Right cardiac atrium (tissue), 5 donors: ENCODE results near the gene LRP8. TPM values are rescaled to one million over a fixed set of nuclear protein-coding genes. Genes with fewer than 3 reads are reported as not detected.

Source experiments
- ATAC-seq, 2 donors: fragments of 200-7000 bp; cut with Tn5 transposase; one replicate each; pipeline versions ENCODE4 v1.8.0 to v1.9.1; 2020; ENCODE audit warnings: moderate library complexity in 2 of 2, mild to moderate bottlenecking in 1 of 2
- DNase-seq, 3 donors: peaks; one replicate each; pipeline ENCODE4 v3.0.0-alpha.2; 2020
- H3K27ac ChIP-seq: one replicate; pipeline ENCODE4 v1.5.1; 2013; ENCODE audit warnings: mild to moderate bottlenecking, low read length, control low read depth, moderate library complexity
- H3K27me3 ChIP-seq: one replicate; pipeline ENCODE4 v1.6.1; 2013; ENCODE audit not compliant: control insufficient read depth, insufficient read depth
- H3K4me1 ChIP-seq: one replicate; pipeline ENCODE4 v1.6.1; 2013; ENCODE audit warnings: low read length; ENCODE audit not compliant: control insufficient read depth, insufficient read depth
- H3K4me3 ChIP-seq: one replicate; pipeline ENCODE4 v1.5.1; 2013; ENCODE audit warnings: low read length, control low read depth
- H3K9me3 ChIP-seq: one replicate; pipeline ENCODE4 v1.6.1; 2013; ENCODE audit warnings: low read length; ENCODE audit not compliant: control insufficient read depth
- WGBS: extraction: QIAGEN DNeasy Blood & Tissue Kit; methylation state at CpG from one replicate; pipeline ENCODE4 v1.1.7; 2013; 5-methylcytosine and 5-hydroxymethylcytosine counted together
- intact Hi-C, 4 donors: fragments of 100-400 bp; cut with DNase I; formaldehyde crosslinking; loops; one replicate each; pipeline versions ENCODE4 v1.11.0 to v1.14.0; 2022 to 2023
- polyA plus RNA-seq: library from polyadenylated mRNA; stranded (reverse); fragments of 200-250 nt; gene quantifications from one replicate; pipeline ENCODE4 v1.2.3, GENCODE V29; 2013
- total RNA-seq, 4 donors: library from RNA; stranded (reverse); fragmentation: NEBNext Ultra II Directional; extraction: Animal tissue kit (Norgen Biotek cat#: 25700); gene quantifications; one replicate each; pipeline ENCODE4 v1.2.1, GENCODE V29; 2021
- donor health status: healthy with polysubstance abuse.
- donor health status: DM: no; HTN: yes; CAD: no.
- donor health status: DM: no; HTN: no; CAD: no.
- donor health status: DM: no; HTN: yes; CAD: no; lungs with severe emphysema.
- donor health status: DM: yes; HTN: yes; CAD: no.

The LRP8 gene
- total and polyA plus RNA-seq, 5 donors: 0.27 to 2.6 (median 1.3) TPM

- WGBS: 83% methylated on average over 20 of the region's 20 CpGs
- Histone ChIP-seq H3K27ac (no peak overlapping the region), H3K27me3 (no peaks in the 10 kb centered on the region), H3K4me1 (no peaks in the 10 kb centered on the region), H3K9me3 (no peaks in the 10 kb centered on the region), H3K4me3 (no peak overlapping the region)
- DNase-seq (peak in 1 of 3 donors; percentile 33), ATAC-seq (no peak)
- intact Hi-C loops: no loop called here
These were observed 8.4 kb downstream of the LRP8 start for GRCh38 chr1:53319296-53320101.

- Histone ChIP-seq H3K9me3 (no peaks in the 10 kb centered on the region), H3K4me3 (no peak overlapping the region), H3K27me3 (no peaks in the 10 kb centered on the region), H3K27ac (no peak overlapping the region), H3K4me1 (no peaks in the 10 kb centered on the region)
- DNase-seq (no peak), ATAC-seq (no peak)
- WGBS: 84% methylated on average over 13 of the region's 13 CpGs
- intact Hi-C loops: no loop called here
These were observed 10.0 kb downstream of the LRP8 start for GRCh38 chr1:53317646-53318539.

GRCh38 chr1:53316766-53317581 is 10.9 kb downstream of the LRP8 start:
- peak; percentile 19 to 29 for ATAC-seq
- intact Hi-C loops: no loop called here

GRCh38 chr1:53316424-53316765 is 11.5 kb downstream of the LRP8 start:
- 70% methylated on average over 1 of the region's 1 CpG for WGBS
- DNase-seq (no peak), ATAC-seq (no peak)
- Histone ChIP-seq H3K27me3 (no peaks in the 10 kb centered on the region), H3K9me3 (no peaks in the 10 kb centered on the region), H3K4me3 (no peak overlapping the region), H3K27ac (no peak overlapping the region), H3K4me1 (no peaks in the 10 kb centered on the region)
- intact Hi-C loops: no loop called here

More at GRCh38 chr1:53316766-53317581, 10.9 kb downstream of the LRP8 start:
- no peak for DNase-seq
- Histone ChIP-seq H3K9me3 (no peaks in the 10 kb centered on the region), H3K27me3 (no peaks in the 10 kb centered on the region), H3K27ac (no peak overlapping the region), H3K4me1 (no peaks in the 10 kb centered on the region), H3K4me3 (no peak overlapping the region)
- 51% methylated on average over 17 of the region's 17 CpGs for WGBS

- Histone ChIP-seq H3K4me1 (no peaks in the 10 kb centered on the region), H3K27me3 (no peaks in the 10 kb centered on the region), H3K4me3 (no peak overlapping the region), H3K9me3 (no peaks in the 10 kb centered on the region), H3K27ac (no peak overlapping the region)
- no peak for DNase-seq
- no peak for ATAC-seq
- 82% methylated on average over 10 of the region's 10 CpGs for WGBS
- intact Hi-C loops: no loop called here
These were observed 12.1 kb downstream of the LRP8 start for GRCh38 chr1:53315456-53316423.

GRCh38 chr1:53315046-53315445 is 12.8 kb downstream of the LRP8 start:
- no peaks in the 10 kb centered on the region for H3K9me3 ChIP-seq
- H3K27ac ChIP-seq: no peak overlapping the region
- DNase-seq: no peak
- WGBS: 90% methylated on average over 3 of the region's 3 CpGs
- no peaks in the 10 kb centered on the region for H3K4me1 ChIP-seq
- no peak overlapping the region for H3K4me3 ChIP-seq
- no peaks in the 10 kb centered on the region for H3K27me3 ChIP-seq
- no peak for ATAC-seq
- intact Hi-C loops: no loop called here

GRCh38 chr1:53314606-53315005 is 13.3 kb downstream of the LRP8 start:
- ATAC-seq (no peak), DNase-seq (no peak)
- WGBS: 89% methylated on average over 7 of the region's 7 CpGs
- intact Hi-C loops: no loop called here
- H3K27ac ChIP-seq: no peak overlapping the region
- H3K27me3 ChIP-seq: no peaks in the 10 kb centered on the region
- H3K9me3 ChIP-seq: no peaks in the 10 kb centered on the region
- H3K4me1 ChIP-seq: no peaks in the 10 kb centered on the region
- H3K4me3 ChIP-seq: no peak overlapping the region

GRCh38 chr1:53314096-53314495 is 13.8 kb downstream of the LRP8 start:
- H3K9me3 ChIP-seq: no peaks in the 10 kb centered on the region
- 85% methylated on average over 7 of the region's 7 CpGs for WGBS
- H3K4me1 ChIP-seq: no peaks in the 10 kb centered on the region
- no peak overlapping the region for H3K4me3 ChIP-seq
- ATAC-seq: no peak
- DNase-seq: no peak
- no peaks in the 10 kb centered on the region for H3K27me3 ChIP-seq
- no peak overlapping the region for H3K27ac ChIP-seq
- intact Hi-C loops: no loop called here

GRCh38 chr1:53313556-53313955 is 14.3 kb downstream of the LRP8 start:
- ATAC-seq: no peak
- intact Hi-C loops: no loop called here
- Histone ChIP-seq H3K4me3 (no peak overlapping the region), H3K9me3 (no peaks in the 10 kb centered on the region), H3K4me1 (no peaks in the 10 kb centered on the region), H3K27me3 (no peaks in the 10 kb centered on the region), H3K27ac (no peak overlapping the region)
- no peak for DNase-seq
- WGBS: 91% methylated on average over 5 of the region's 5 CpGs

GRCh38 chr1:53311702-53312305 is 16.1 kb downstream of the LRP8 start:
- 78% methylated on average over 11 of the region's 11 CpGs for WGBS
- intact Hi-C loops: no loop called here
- ATAC-seq (no peak), DNase-seq (no peak)
- Histone ChIP-seq H3K9me3 (no peaks in the 10 kb centered on the region), H3K4me1 (no peaks in the 10 kb centered on the region), H3K27ac (no peak overlapping the region), H3K27me3 (no peaks in the 10 kb centered on the region), H3K4me3 (no peak overlapping the region)
